H9 (cell line): Measurements from ENCODE around the gene CPD. TPM values are rescaled to one million over a fixed set of nuclear protein-coding genes. Genes with fewer than 3 reads are reported as not detected.

Source experiments
- DNase-seq: peaks from one replicate; pipeline ENCODE4 v3.0.0-alpha.2; 2017
- H2AFZ ChIP-seq: one replicate; pipeline ENCODE4 v1.6.1; 2013; ENCODE audit warnings: mild to moderate bottlenecking, low read length, control low read depth, moderate library complexity
- H2AK5ac ChIP-seq: 2 replicates; pipeline ENCODE4 v1.6.1; 2013; ENCODE audit warnings: low read length, control low read depth, mixed read lengths; ENCODE audit not compliant: insufficient read length
- H2BK120ac ChIP-seq: one replicate; pipeline ENCODE4 v1.6.1; 2013; ENCODE audit warnings: low read depth, mild to moderate bottlenecking, low read length, control low read depth, inconsistent platforms; ENCODE audit not compliant: poor library complexity, severe bottlenecking
- H2BK12ac ChIP-seq: 2 replicates; pipeline ENCODE4 v1.6.1; 2013; ENCODE audit warnings: low read length, control low read depth, mixed read lengths, low read depth; ENCODE audit not compliant: insufficient read length
- H2BK15ac ChIP-seq: 2 replicates; pipeline ENCODE4 v1.6.1; 2013; ENCODE audit warnings: low read depth, low read length, control low read depth
- H2BK20ac ChIP-seq: one replicate; pipeline ENCODE4 v1.6.1; 2013; ENCODE audit warnings: low read depth, mild to moderate bottlenecking, low read length, control low read depth, inconsistent platforms; ENCODE audit not compliant: poor library complexity, severe bottlenecking
- H2BK5ac ChIP-seq: 2 replicates; pipeline ENCODE4 v1.6.1; 2013; ENCODE audit warnings: low read length, control low read depth, mixed read lengths; ENCODE audit not compliant: insufficient read length
- H3K14ac ChIP-seq: 2 replicates; pipeline ENCODE4 v1.6.1; 2013; ENCODE audit warnings: low read length, control low read depth; ENCODE audit not compliant: insufficient read depth
- H3K18ac ChIP-seq: 2 replicates; pipeline ENCODE4 v1.6.1; 2013; ENCODE audit warnings: low read depth, mild to moderate bottlenecking, mixed read lengths, low read length, control low read depth; ENCODE audit not compliant: insufficient read length
- H3K23ac ChIP-seq: 2 replicates; pipeline ENCODE4 v1.6.1; 2013; ENCODE audit warnings: low read length, control low read depth, mixed read lengths, low read depth; ENCODE audit not compliant: insufficient read length
- H3K23me2 ChIP-seq: 2 replicates; pipeline ENCODE4 v1.6.1; 2013; ENCODE audit warnings: low read depth, mild to moderate bottlenecking, mixed read lengths, low read length, control low read depth; ENCODE audit not compliant: insufficient read length, poor library complexity, severe bottlenecking
- H3K27ac ChIP-seq: 2 replicates; pipeline ENCODE4 v1.5.1; 2013; ENCODE audit warnings: low read length, control low read depth, mixed read lengths, low read depth; ENCODE audit not compliant: insufficient read length
- H3K27me3 ChIP-seq: 2 replicates; pipeline ENCODE4 v1.6.1; 2013; ENCODE audit warnings: low read length, control low read depth, inconsistent platforms; ENCODE audit not compliant: insufficient read depth
- H3K4ac ChIP-seq: 2 replicates; pipeline ENCODE4 v1.6.1; 2013; ENCODE audit warnings: low read depth, mild to moderate bottlenecking, control low read depth, inconsistent platforms, low read length, moderate library complexity
- H3K4me1 ChIP-seq: 2 replicates; pipeline ENCODE4 v1.6.1; 2013; ENCODE audit warnings: low read length, control low read depth, inconsistent platforms; ENCODE audit not compliant: insufficient read depth
- H3K4me2 ChIP-seq: 2 replicates; pipeline ENCODE4 v1.6.1; 2013; ENCODE audit warnings: low read length, control low read depth, mixed read lengths; ENCODE audit not compliant: insufficient read length, insufficient read depth
- H3K56ac ChIP-seq: 2 replicates; pipeline ENCODE4 v1.6.1; 2013; ENCODE audit warnings: low read depth, mild to moderate bottlenecking, mixed read lengths, low read length, control low read depth; ENCODE audit not compliant: insufficient read length
- H3K79me1 ChIP-seq: 2 replicates; pipeline ENCODE4 v1.6.1; 2013; ENCODE audit warnings: low read depth, mild to moderate bottlenecking, moderate library complexity, low read length, control low read depth, inconsistent platforms; ENCODE audit not compliant: insufficient read depth, poor library complexity, severe bottlenecking
- H3K79me2 ChIP-seq: 2 replicates; pipeline ENCODE4 v1.6.1; 2013; ENCODE audit warnings: low read length, control low read depth, inconsistent platforms; ENCODE audit not compliant: insufficient read depth
- H3K9ac ChIP-seq: 2 replicates; pipeline ENCODE4 v1.6.1; 2013; ENCODE audit warnings: low read length, control low read depth, mixed read lengths; ENCODE audit not compliant: insufficient read length; ENCODE audit errors: extremely low read depth
- H3K9me3 ChIP-seq: one replicate; pipeline ENCODE4 v1.6.1; 2013; ENCODE audit warnings: low read depth, low read length, inconsistent platforms; ENCODE audit not compliant: control insufficient read depth
- H3T11ph ChIP-seq: one replicate; pipeline ENCODE4 v1.6.1; 2013; ENCODE audit warnings: mild to moderate bottlenecking, low read length, control low read depth, inconsistent platforms
- H4K20me1 ChIP-seq: one replicate; pipeline ENCODE4 v1.6.1; 2013; ENCODE audit not compliant: control insufficient read depth, insufficient read length, insufficient read depth
- H4K5ac ChIP-seq: 2 replicates; pipeline ENCODE4 v1.6.1; 2013; ENCODE audit warnings: low read depth, mild to moderate bottlenecking, mixed read lengths, low read length, control low read depth; ENCODE audit not compliant: insufficient read length
- H4K8ac ChIP-seq: replicated peaks from 2 replicates; pipeline ENCODE4 v1.6.1; 2013; ENCODE audit warnings: low read length, control low read depth, mixed read lengths, low read depth; ENCODE audit not compliant: insufficient read length
- H4K91ac ChIP-seq: 2 replicates; pipeline ENCODE4 v1.6.1; 2013; ENCODE audit warnings: low read depth, mild to moderate bottlenecking, moderate library complexity, mixed read lengths, low read length, control low read depth; ENCODE audit not compliant: insufficient read length
- H3K27ac Mint-ChIP-seq, 3 experiments: 2 replicates in 2 of 3; 3 replicates in 1 of 3; pipeline ENCODE4 v1.8.0; 2020 to 2021; ENCODE audit warnings: mixed read lengths in 3 of 3, mild to moderate bottlenecking in 1 of 3, moderate library complexity in 1 of 3
- H3K27me3 Mint-ChIP-seq: 2 replicates; pipeline ENCODE4 v1.8.0; 2021; ENCODE audit warnings: low read depth, mild to moderate bottlenecking, moderate library complexity, mixed read lengths
- H3K36me3 Mint-ChIP-seq, 3 experiments: 2 replicates in 2 of 3; 3 replicates in 1 of 3; pipeline ENCODE4 v1.8.0; 2020 to 2021; ENCODE audit warnings: low read depth in 3 of 3, mixed read lengths in 3 of 3; ENCODE audit not compliant: insufficient read depth in 1 of 3
- H3K4me1 Mint-ChIP-seq, 2 experiments: 2 replicates each; pipeline ENCODE4 v1.8.0; 2020; ENCODE audit warnings: mixed read lengths in 2 of 2
- H3K4me3 Mint-ChIP-seq, 2 experiments: 2 replicates in 1 of 2; 3 replicates in 1 of 2; pipeline ENCODE4 v1.8.0; 2020 to 2021; ENCODE audit warnings: mild to moderate bottlenecking in 2 of 2, mixed read lengths in 2 of 2, moderate library complexity in 1 of 2
- H3K9me3 Mint-ChIP-seq, 2 experiments: 2 replicates in 1 of 2; 3 replicates in 1 of 2; pipeline ENCODE4 v1.8.0; 2020; ENCODE audit warnings: mild to moderate bottlenecking in 2 of 2, mixed read lengths in 2 of 2, moderate library complexity in 1 of 2
- WGBS: extraction: QIAGEN DNeasy Blood & Tissue Kit; methylation state at CpG from one replicate; pipeline ENCODE4 v1.1.7; 2013; ENCODE audit warnings: missing lambda C conversion rate, low lambda C conversion rate, mixed read lengths; ENCODE audit not compliant: insufficient read length; ENCODE audit errors: extremely low coverage; 5-methylcytosine and 5-hydroxymethylcytosine counted together
- total RNA-seq: library from RNA; stranded (reverse); gene quantifications from 2 replicates; pipeline ENCODE4 v1.2.1, GENCODE V29; 2021
- TF ChIP-seq, protein P1 (sequence below): fragments of 200-600 bp; sonication (generic); conservative IDR thresholded peaks from 3 replicates; pipeline ENCODE4 v1.8.0; 2021; ENCODE audit warnings: antibody characterized with exemption, mild to moderate bottlenecking

Gene CPD
- total RNA-seq, 1 experiment from 2014 or later: 47.0 TPM

DNA sequence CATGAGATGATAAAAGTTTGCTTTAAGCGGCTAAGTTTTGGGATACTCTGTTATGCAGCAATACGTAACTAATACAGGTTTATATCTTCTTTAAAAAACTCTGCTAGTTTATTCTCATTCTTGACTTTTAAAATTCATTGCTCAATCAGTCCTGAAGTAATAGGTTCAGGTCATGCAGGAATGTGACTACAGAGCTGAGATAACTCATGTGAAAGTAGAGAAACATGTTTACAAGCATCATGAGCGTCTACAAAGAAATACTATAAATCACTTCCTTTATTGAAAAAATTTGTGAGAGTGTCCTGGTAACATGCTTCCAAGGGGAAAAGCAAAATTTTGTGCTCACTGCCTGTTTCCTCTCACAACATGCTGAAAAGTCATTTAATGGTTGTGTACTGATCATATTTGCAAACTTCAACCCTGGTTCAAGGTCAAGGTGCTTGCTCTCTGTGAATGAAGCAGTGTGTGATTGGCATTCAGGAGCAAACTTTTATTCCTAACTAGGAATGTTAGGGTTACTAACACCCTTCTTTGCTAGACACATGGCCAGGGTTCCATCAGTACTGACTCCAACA, 32.4 kb upstream of the CPD start:
- Mint-ChIP-seq H3K27ac (no peak overlapping the region), H3K4me3 (no peak overlapping the region), H3K27me3 (no peaks in the 10 kb centered on the region; the same call in none of the 2 replicates), H3K4me1 (peaks cover 0 to 3% of the 10 kb centered on the region in 2 experiments; a peak in 2 of 4 replicates), H3K36me3 (no peaks in the 10 kb centered on the region), H3K9me3 (no peaks in the 10 kb centered on the region)
- no peaks in the 10 kb centered on the region for H3K9me3 ChIP-seq
- H3K23me2 ChIP-seq: no peaks in the 10 kb centered on the region
- H2AK5ac ChIP-seq: no peak overlapping the region
- no peak overlapping the region for H2BK12ac ChIP-seq
- no peak overlapping the region for H4K8ac ChIP-seq
- H3K27ac ChIP-seq: no peak overlapping the region
- H2AFZ ChIP-seq: no peak overlapping the region
- H3K18ac ChIP-seq: no peak overlapping the region
- no peak overlapping the region for H2BK120ac ChIP-seq
- H3K79me1 ChIP-seq: no peaks in the 10 kb centered on the region
- no peak overlapping the region for H4K5ac ChIP-seq
- no peak overlapping the region for H2BK15ac ChIP-seq
- H3K4me1 ChIP-seq: no peaks in the 10 kb centered on the region
- no peaks in the 10 kb centered on the region; the same call in 1 of the 2 replicates for H3K27me3 ChIP-seq
- no peak overlapping the region for H3K4ac ChIP-seq
- no peak overlapping the region for H2BK20ac ChIP-seq
- no peak overlapping the region for H3K23ac ChIP-seq
- no peak overlapping the region for H3K14ac ChIP-seq
- TF ChIP-seq, protein P1, sequence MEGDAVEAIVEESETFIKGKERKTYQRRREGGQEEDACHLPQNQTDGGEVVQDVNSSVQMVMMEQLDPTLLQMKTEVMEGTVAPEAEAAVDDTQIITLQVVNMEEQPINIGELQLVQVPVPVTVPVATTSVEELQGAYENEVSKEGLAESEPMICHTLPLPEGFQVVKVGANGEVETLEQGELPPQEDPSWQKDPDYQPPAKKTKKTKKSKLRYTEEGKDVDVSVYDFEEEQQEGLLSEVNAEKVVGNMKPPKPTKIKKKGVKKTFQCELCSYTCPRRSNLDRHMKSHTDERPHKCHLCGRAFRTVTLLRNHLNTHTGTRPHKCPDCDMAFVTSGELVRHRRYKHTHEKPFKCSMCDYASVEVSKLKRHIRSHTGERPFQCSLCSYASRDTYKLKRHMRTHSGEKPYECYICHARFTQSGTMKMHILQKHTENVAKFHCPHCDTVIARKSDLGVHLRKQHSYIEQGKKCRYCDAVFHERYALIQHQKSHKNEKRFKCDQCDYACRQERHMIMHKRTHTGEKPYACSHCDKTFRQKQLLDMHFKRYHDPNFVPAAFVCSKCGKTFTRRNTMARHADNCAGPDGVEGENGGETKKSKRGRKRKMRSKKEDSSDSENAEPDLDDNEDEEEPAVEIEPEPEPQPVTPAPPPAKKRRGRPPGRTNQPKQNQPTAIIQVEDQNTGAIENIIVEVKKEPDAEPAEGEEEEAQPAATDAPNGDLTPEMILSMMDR: no peak
- H3K56ac ChIP-seq: no peak overlapping the region
- H3T11ph ChIP-seq: no peak overlapping the region
- no peak overlapping the region for H3K4me2 ChIP-seq
- WGBS: no CpG with 5 or more reads among the region's 3 CpGs
- H4K20me1 ChIP-seq: no peaks in the 10 kb centered on the region
- no peak overlapping the region for H4K91ac ChIP-seq
- H3K79me2 ChIP-seq: no peaks in the 10 kb centered on the region
- no peak for DNase-seq
- no peak overlapping the region for H2BK5ac ChIP-seq
- no peak overlapping the region for H3K9ac ChIP-seq
